ENCODE data around the gene ZCCHC17.
"Not testable (repeated sequence)": the region's sequence is repeated elsewhere in the genome, so short reads cannot be mapped to it uniquely, and the experiment has no call there.

ZCCHC17 gene

GRCh38 chr1:31296486-31297276, at the start of gene ZCCHC17, which contains the start of gene SNRNP40:
Gene ZCCHC17, plus strand, starts transcription at chr1:31297032. Its CDS starts 13,067 bp downstream, at chr1:31310099.
Gene SNRNP40, minus strand, starts transcription at chr1:31296788. Its CDS starts 37 bp downstream, at chr1:31296751.
- peak; percentile 84 to 93 for DNase-seq (ENCODE audit: low read depth in 2 of 2)

DNA sequence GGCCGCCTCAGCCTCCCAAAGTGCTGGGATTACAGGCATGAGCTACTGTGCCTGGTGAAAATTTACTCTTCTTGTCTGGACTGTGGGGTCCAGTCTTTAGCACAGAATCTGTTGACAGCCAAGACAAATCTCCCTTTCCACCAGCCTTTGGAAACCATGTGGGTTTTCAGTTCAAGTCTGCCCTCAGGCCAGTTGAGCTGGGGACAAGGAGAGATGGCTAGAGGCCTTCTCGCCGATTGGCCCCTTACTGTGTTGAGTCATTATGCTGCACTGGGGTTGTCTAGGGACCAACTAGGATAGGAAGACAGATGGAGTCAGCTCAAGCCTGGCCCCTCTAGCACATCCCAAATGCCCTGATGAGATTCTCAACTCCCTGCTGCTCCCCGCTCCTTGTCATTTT, 48.6 kb upstream of the ZCCHC17 start:
- no peak for DNase-seq (ENCODE audit: low read depth in 2 of 2)

- DNase-seq (ENCODE audit: low read depth in 2 of 2), result no peak
Observed at GRCh38 chr1:31249854-31250253, 47.0 kb upstream of the ZCCHC17 start.

GRCh38 chr1:31257213-31257612, 39.6 kb upstream of the ZCCHC17 start:
- DNase-seq (ENCODE audit: low read depth in 2 of 2), result no peak

GRCh38 chr1:31258581-31258980, 38.3 kb upstream of the ZCCHC17 start:
- DNase-seq (ENCODE audit: low read depth in 2 of 2), result no peak

DNA sequence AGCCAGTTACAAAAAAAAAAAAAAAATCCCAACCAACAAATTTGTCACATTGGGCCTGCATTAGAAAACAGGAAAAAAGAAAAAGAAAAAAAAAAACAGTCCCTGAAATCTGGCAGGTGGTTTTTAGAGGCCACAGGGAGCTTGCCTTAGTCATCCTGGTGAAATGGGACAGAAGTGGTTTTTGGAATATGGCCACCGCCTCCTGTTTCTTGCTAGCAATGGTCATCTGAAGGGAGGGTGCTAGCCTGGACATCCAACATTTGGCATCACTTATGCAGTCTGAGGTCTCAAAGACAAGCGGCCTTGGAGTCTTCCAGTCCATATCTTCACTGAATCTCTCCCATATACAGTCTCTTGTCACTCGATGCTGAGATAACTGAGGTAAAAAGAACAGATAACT, 37.1 kb upstream of the ZCCHC17 start:
- no peak for DNase-seq (ENCODE audit: low read depth in 2 of 2)

GRCh38 chr1:31261916-31262315, 34.9 kb upstream of the ZCCHC17 start:
- DNase-seq (ENCODE audit: low read depth in 2 of 2), result no peak

- not testable (repeated sequence) for DNase-seq (ENCODE audit: low read depth in 2 of 2)
Observed at GRCh38 chr1:31262393-31262792, 34.4 kb upstream of the ZCCHC17 start.

- DNase-seq (ENCODE audit: low read depth in 2 of 2), result no peak
Observed at GRCh38 chr1:31263408-31263807, 33.4 kb upstream of the ZCCHC17 start.

DNA sequence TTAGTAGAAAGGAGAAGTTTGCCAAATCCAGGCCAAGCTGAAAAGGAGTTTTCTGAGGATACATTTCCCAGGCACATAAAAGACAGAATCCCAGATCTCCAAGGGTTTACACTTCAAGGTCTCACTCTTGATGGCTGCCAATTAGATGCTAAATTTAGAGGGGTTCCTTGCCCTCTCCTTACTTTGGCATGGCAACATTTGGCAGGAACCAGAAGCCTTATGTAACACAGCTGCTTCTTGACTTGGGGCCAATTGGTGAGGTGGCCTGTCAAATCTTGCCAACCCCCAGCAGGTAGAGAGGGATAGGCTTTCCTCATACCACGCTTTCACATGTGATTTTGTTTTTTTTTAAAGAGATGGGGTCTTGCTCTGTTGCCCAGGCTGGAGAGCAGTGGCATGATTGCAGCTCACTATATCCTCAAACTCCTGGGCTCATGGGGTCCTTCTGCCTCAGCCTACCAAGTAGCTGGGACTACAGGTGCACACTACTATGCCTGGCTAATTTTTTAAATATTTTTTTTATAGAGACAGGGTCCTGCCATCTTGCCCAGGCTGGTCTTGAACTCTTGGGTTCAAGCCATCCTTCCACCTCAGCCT, 31.9 kb upstream of the ZCCHC17 start:
- DNase-seq (ENCODE audit: low read depth in 2 of 2), result no peak

DNA sequence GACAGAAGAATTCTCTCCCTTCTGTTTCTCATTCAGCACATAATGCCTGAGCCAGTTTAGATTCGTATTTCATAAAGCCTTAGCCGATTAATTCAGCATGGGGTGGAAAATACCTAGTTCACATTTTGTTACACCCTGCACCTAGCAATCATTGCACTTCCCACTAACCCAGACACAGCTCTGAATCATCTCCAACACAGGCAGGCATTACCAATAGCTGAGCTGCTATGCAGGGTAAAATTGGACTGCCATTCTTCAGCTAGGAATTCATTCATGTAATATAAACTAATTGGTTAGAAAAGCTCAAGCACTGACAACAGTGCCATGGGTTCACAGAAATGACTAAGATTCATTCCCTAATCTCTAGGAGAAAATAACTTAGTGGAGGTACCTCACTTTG, 30.3 kb upstream of the ZCCHC17 start:
- DNase-seq (ENCODE audit: low read depth in 2 of 2), result no peak

- no peak for DNase-seq (ENCODE audit: low read depth in 2 of 2)
Observed at GRCh38 chr1:31272369-31272768, 24.5 kb upstream of the ZCCHC17 start.

GRCh38 chr1:31273619-31274018, 23.2 kb upstream of the ZCCHC17 start:
- DNase-seq (ENCODE audit: low read depth in 2 of 2), result no peak

DNA sequence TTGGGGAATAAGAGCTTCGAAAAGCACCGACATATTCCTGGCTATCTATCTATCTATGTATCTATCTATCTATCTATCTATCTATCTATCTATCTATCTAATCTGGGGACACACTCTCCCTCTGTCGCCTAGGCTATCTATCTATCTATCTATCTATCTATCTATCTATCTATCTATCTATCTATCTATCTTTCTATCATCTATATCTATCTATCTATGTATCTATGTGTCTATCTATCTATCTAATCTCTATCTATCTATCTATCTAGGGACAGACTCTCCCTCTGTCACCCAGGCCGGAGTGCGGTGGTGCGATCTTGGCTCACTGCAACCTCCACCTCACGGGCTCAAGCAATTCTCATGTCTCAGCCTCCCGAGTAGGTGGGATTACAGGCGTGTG, 14.4 kb upstream of the ZCCHC17 start:
- DNase-seq (ENCODE audit: low read depth in 2 of 2), result not testable (repeated sequence)

- DNase-seq (ENCODE audit: low read depth in 2 of 2), result not testable (repeated sequence)
Observed at GRCh38 chr1:31287791-31288190, 9.0 kb upstream of the ZCCHC17 start.

DNA sequence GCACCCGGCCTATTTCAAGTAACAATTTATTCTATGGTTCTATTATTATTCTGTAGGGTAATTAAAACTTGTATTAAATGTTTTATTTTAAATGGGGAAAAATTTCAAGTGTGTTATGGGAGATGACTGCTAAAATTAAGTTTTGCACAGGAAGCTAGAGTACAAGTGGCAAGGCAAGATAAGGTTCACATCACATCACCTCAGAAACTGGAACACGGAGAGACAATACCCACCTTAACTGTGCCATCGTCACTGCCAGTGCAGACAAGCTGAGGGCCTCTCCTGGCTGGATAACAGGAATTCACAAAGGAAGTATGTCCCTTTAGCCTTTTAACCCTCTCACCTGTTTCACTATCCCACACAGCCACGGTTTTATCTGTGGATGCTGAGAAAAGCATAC, 7.8 kb upstream of the ZCCHC17 start:
- no peak for DNase-seq (ENCODE audit: low read depth in 2 of 2)

GRCh38 chr1:31295874-31296485, 852 bp upstream of the ZCCHC17 start:
- no peak for DNase-seq (ENCODE audit: low read depth in 2 of 2)

- no peak for DNase-seq (ENCODE audit: low read depth in 2 of 2)
Observed at GRCh38 chr1:31297277-31298247, 730 bp downstream of the ZCCHC17 start.

- no peak for DNase-seq (ENCODE audit: low read depth in 2 of 2)
Observed at GRCh38 chr1:31299365-31299764, 2.5 kb downstream of the ZCCHC17 start.

- no peak for DNase-seq (ENCODE audit: low read depth in 2 of 2)
Observed at GRCh38 chr1:31300193-31300592, 3.4 kb downstream of the ZCCHC17 start.

GRCh38 chr1:31302709-31303441, 6.0 kb downstream of the ZCCHC17 start:
- DNase-seq (ENCODE audit: low read depth in 2 of 2), result no peak

Measured in stimulated activated CD8-positive, alpha-beta memory T cell treated with anti-CD3 and anti-CD28 coated beads, Interleukin-15, amount 100 ng/mL, for 4 hours (primary cell).